DMS79 (cell line): Measurements from ENCODE around the gene GPR45.

Source experiments
- DNase-seq: peaks from one replicate; lab custom pipeline; 2025; lab: John Stamatoyannopoulos, UW

GPR45 gene

GRCh38 chr2:105254531-105255210 lies 13.1 kb downstream of the GPR45 start:
- no peak for DNase-seq

DNA sequence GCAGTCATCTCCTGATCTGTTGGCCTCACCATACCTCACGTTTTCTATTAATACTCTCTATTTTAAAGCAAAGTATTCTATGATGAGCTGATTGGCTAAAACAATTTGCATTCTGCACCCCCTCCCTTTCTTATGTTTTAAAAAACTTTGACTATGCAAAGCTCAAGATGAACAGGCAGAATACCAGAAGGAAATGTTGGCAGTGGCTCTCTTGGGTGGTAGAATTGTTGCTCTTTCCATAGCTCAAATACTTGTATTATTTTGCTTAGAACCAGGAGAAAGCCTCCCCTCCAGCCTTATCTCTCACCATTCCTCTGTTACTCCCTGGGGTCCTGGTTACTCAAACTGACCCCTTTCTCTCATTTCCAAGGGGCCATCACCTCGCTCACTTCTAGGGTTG lies 14.4 kb downstream of the GPR45 start:
- DNase-seq = no peak

DNA sequence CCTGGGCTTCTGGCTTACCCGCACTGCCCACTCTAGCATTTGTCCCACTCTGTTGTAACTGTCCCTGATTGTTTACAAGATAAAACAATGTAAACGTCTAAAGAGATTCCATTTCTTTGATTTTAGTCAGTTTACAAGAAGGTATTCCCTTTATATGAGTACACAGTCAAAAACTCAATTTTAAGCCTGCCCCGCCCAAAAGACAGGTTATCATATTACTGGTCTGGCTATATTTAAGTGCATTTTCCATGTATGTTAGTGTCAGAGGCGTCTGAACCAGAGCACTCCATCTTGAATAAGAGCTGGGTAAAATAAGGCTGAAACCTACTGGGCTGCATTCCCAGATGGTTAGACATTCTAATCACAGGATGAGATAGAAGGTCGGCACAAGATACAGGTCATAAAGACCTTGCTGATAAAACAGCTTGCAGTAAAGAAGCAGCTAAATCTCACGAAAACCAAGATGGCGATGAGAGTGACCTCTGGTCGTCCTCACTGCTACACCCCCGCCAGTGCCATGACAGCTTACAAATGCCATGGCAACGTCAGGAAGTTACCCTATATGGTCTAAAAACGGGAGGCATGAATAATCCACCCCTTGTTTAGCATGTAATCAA lies 15.0 kb downstream of the GPR45 start:
- no peak for DNase-seq

DNA sequence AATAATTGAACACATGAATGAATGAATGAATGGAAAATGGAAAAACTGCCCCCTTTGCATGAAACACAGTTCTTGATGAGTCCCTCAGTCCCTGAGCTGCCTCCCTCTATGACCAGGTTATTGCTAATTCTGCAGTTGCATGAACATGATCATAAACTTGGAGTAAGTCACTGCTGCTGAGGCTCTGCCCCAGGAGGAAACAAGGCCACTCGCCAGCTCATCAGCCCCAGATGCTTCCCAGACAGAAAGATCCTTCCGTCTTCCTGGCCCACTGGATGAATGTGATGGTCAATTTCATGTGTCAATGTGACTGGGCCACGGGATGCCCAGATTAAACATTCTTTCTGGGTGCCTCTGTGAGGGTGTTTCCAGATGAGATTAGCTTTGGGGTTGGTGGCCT lies 16.4 kb downstream of the GPR45 start:
- DNase-seq = no peak

- no peak for DNase-seq
Measured at GRCh38 chr2:105258835-105259350, 17.4 kb downstream of the GPR45 start.

DNA sequence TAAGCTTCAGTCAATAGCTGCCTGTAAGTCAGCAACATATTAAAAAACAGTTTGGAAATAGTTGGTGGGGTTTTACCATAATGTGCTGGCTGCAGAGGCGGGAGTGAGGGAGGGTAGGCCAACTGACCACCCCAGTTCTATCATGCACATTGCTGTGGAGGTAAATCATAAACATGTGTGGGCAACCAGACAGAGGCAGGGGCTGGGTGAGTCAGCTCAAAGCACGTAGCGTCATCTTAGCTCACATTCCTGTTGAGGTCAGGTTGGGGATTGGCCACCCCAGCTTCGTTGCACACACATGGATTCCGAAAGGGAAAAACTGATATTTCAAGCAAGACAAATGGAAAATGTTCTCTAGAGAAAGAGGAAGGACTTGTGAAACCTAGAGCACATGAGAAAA lies 19.5 kb downstream of the GPR45 start:
- DNase-seq = no peak

GRCh38 chr2:105262651-105263091 lies 21.1 kb downstream of the GPR45 start:
- DNase-seq = no peak

DNA sequence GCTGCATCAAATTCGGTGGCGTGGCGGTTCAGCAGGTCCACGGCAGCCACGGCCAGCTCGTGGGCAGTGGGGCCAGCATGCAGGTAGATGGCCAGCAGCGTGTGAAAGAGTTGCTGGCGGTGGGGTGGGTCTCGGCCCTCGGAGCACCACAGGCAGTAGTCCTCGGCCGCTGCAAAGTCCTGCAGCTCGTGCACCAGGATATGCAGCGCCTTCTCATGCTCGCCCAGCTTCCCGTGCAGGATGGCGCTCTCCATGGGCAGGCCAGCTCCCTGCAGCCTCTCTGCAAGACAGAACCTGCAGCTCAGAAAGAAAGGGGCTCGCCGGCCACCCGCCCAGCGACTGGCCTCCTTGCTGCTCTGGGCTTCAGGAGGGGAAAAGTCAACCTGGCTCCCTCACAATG lies 27.9 kb downstream of the GPR45 start:
- DNase-seq = no peak

DNA sequence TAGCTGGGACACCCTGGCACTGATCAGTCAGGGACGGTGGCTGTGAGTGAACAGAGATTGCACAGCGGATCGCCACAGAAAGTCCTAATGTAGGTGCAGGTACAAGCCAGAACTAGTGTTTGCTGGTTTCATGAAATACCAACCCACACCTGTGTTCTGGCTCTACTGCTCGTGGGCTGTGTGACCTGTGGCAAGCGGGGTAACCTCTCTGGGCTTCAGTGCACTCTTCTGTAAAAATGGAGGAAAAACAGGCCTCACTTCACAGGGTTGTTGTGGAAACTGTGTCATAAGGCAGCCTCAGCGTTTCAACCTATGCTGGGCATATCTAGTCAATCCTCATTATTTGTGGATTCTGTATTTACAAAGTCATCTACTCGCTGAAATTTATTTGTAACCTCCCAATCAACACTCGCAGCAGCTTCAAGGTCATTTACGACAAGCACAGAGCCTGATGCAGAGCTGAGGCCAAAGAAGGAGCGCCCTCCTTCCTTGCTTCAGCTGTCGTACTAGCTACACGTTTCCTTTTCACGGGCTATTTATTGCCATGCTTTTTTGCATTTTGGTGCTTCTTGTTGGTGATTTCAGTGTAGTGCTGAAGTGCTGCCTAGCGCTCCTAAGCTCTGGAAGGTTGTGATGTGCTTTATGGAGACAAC lies 30.0 kb downstream of the GPR45 start:
- DNase-seq = no peak

- DNase-seq = no peak
Measured at GRCh38 chr2:105272176-105272575, 30.6 kb downstream of the GPR45 start.

- no peak for DNase-seq
Measured at GRCh38 chr2:105274046-105274445, 32.5 kb downstream of the GPR45 start.

- no peak for DNase-seq
Measured at GRCh38 chr2:105278654-105279053, 37.1 kb downstream of the GPR45 start.

DNA sequence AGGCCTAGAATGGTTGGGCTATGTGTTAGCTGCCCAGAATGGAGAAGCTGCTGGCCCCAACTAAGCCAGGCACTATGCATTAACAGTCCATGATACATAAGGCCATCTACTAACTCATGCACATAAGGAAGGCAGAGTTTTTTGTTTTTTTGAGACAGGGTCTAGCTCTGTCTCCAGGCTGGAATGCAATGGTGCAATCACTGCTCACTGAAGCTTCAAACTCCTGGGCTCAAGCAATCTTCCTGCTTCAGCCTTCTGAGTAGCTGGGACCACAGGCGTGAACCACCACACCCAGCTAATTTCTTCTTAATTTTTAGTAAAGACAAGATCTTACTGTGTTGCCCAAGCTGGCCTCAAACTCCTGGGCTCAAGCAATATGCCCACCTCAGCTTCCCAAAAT lies 37.6 kb downstream of the GPR45 start:
- no peak for DNase-seq

DNA sequence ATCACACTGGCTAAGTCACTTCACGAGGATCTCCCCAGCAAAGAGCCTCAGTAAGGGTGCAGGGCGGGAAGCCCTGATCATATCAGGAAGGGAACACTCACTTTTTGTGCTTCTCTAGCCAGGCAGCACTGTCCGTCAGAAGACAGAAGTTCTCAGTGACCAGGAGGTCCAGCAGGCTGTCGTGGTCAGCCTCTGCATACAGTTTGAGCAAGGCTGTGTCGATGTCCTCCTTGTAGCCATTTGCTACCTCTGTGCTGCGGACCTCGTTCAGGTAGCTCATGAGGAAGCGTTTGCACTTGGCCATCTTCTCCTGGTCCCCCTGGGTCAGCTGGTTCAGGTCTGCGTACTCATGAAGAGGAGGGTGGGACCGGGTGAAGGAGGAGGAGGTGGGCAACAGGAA lies 38.7 kb downstream of the GPR45 start:
- no peak for DNase-seq

- DNase-seq = no peak
Measured at GRCh38 chr2:105283532-105283931, 42.0 kb downstream of the GPR45 start.

DNA sequence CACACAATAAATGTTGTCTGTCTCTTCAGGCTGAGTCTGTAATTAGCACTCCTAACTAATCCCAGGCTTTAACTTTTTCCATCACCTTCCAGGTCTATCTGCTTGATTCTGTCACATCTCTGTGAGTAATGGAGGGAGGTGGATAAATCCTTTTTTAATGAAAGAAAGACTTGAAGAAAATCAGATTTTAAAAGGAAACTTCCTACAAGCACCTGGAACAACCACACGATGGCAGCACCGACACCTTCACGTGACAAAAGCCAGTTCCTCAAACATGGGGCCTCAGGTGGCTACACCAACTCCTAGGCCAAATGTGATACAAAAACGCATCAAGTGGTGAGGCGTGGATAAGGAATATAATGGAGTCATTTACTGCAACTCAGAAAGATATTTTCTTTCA lies 46.1 kb downstream of the GPR45 start:
- no peak for DNase-seq

- no peak for DNase-seq
Measured at GRCh38 chr2:105288133-105288532, 46.6 kb downstream of the GPR45 start.

- no peak for DNase-seq
Measured at GRCh38 chr2:105290981-105291660, 49.6 kb downstream of the GPR45 start.

DNA sequence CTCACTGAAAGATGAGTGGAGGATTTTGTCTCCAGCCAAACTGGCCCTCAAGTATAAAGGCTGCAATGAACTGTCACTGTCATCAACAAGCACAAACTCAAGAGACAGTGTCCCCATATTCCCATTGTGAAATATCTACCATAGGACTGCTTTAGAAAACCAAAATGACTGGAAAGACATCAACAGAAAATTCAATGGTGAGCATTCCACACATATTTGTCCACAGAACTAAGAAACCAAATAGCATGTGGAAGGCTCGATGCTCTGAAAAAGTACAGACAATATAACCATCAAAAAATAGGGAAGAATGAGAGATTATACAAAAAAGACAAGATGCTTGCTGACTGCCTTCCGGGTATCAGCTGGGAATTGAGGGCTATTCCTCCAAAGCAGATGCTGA lies 50.4 kb downstream of the GPR45 start:
- DNase-seq = no peak
